Body of pancreas (tissue), 4 donors: ENCODE measurements around the gene HNRNPA2B1. TPM values are rescaled to one million over a fixed set of nuclear protein-coding genes. Genes with fewer than 3 reads are reported as not detected.

Experiments
- ATAC-seq: fragments of 150-250 bp; one replicate; pipeline ENCODE4 v1.9.1; 2016
- DNase-seq, 4 donors: peaks; one replicate each; pipeline ENCODE4 v3.0.0-alpha.2; 2019
- H3K27ac ChIP-seq, 4 donors: fragments of 200-600 bp; sonication (generic); 1 replicate in 3 of 4; 2 replicates in 1 of 4; pipeline versions ENCODE4 v1.5.1 to v1.6.1; 2016 to 2019; ENCODE audit warnings: mild to moderate bottlenecking in 1 of 4, mixed read lengths in 1 of 4, moderate library complexity in 1 of 4
- H3K27me3 ChIP-seq, 2 donors: fragments of 200-600 bp; sonication (generic); one replicate each; pipeline ENCODE4 v1.6.0; 2016; ENCODE audit warnings: mild to moderate bottlenecking in 1 of 2
- H3K36me3 ChIP-seq, 2 donors: fragments of 200-600 bp; sonication (generic); replicated peaks in 1 of 2; 2 replicates each; pipeline ENCODE4 v1.5.1; 2016; ENCODE audit warnings: low read depth in 2 of 2; ENCODE audit not compliant: insufficient read depth in 1 of 2
- H3K4me1 ChIP-seq: fragments of 200-600 bp; sonication (generic); one replicate; pipeline ENCODE4 v1.6.0; 2016
- H3K4me3 ChIP-seq, 2 donors: fragments of 200-600 bp; sonication (generic); 1 replicate in 1 of 2; 2 replicates in 1 of 2; pipeline ENCODE4 v1.5.1; 2016 to 2019
- H3K9me3 ChIP-seq, 3 donors: fragments of 200-600 bp; sonication (generic); 1 replicate in 2 of 3; 2 replicates in 1 of 3; pipeline ENCODE4 v1.5.1; 2016
- CTCF ChIP-seq, 7 experiments: fragments of 450-650 bp in 4 of 7; fragments of 200-600 bp in 3 of 7; sonication (generic) in 3 of 7; IDR thresholded peaks; one replicate each; pipeline ENCODE4 v1.5.1; 2016 to 2019; ENCODE audit warnings: antibody characterized with exemption in 7 of 7
- POLR2A ChIP-seq, 3 donors: fragments of 450-650 bp; IDR thresholded peaks; one replicate each; pipeline ENCODE4 v1.6.1; 2016; ENCODE audit warnings: antibody characterized with exemption in 3 of 3, mild to moderate bottlenecking in 2 of 3
- WGBS, 2 donors: methylation state at CpG; one replicate each; pipeline ENCODE4 v1.1.5; 2017; 5-methylcytosine and 5-hydroxymethylcytosine counted together
- intact Hi-C: fragments of 100-400 bp; cut with DNase I; formaldehyde crosslinking; loops from one replicate; pipeline ENCODE4 v1.15.1; 2023
- total RNA-seq, 2 donors: library from RNA; depleted of rRNA; stranded (reverse); fragments of >200 nt; gene quantifications; one replicate each; pipeline ENCODE4 v1.1.0, GENCODE V29; 2016

HNRNPA2B1 gene
- total RNA-seq, 2 donors from 2014 or later = 158 to 306 TPM

- H3K4me1 ChIP-seq = peaks cover 3% of the 10 kb centered on the region
- no peaks in the 10 kb centered on the region for H3K36me3 ChIP-seq
- intact Hi-C loops = no loop called here
- TF ChIP-seq POLR2A (IDR thresholded peaks at IDR 0.05) = no peak
- no peak for TF ChIP-seq CTCF (IDR thresholded peaks at IDR 0.05)
- 93 to 100% methylated on average over 1 of the region's 1 CpG for WGBS, 2 donors
- H3K27me3 ChIP-seq = no peaks in the 10 kb centered on the region
- DNase-seq (no peak), ATAC-seq (no peak)
- no peaks in the 10 kb centered on the region for H3K9me3 ChIP-seq
- no peak overlapping the region for H3K27ac ChIP-seq
- no peak overlapping the region for H3K4me3 ChIP-seq
Observed at GRCh38 chr7:26172048-26172447, 28.5 kb downstream of the HNRNPA2B1 start.

- ATAC-seq (no peak), DNase-seq (no peak)
- Histone ChIP-seq H3K27ac (no peak overlapping the region), H3K27me3 (no peaks in the 10 kb centered on the region), H3K4me1 (peaks cover 3% of the 10 kb centered on the region), H3K36me3 (no peaks in the 10 kb centered on the region), H3K9me3 (no peaks in the 10 kb centered on the region), H3K4me3 (no peak overlapping the region)
- intact Hi-C loops = no loop called here
- WGBS, 2 donors = 95 to 98% methylated on average over 2 of the region's 2 CpGs
- TF ChIP-seq CTCF (IDR thresholded peaks at IDR 0.05) (no peak), POLR2A (IDR thresholded peaks at IDR 0.05) (no peak)
Observed at GRCh38 chr7:26171601-26172000, 28.9 kb downstream of the HNRNPA2B1 start.

- peak; percentile 33 for ATAC-seq
- WGBS, 2 donors = 100% methylated on average over 1 of the region's 1 CpG
- DNase-seq = no peak
Observed at GRCh38 chr7:26170663-26171062, 29.9 kb downstream of the HNRNPA2B1 start.

GRCh38 chr7:26169271-26169670, 31.3 kb downstream of the HNRNPA2B1 start:
- H3K9me3 ChIP-seq = no peaks in the 10 kb centered on the region
- no peaks in the 10 kb centered on the region for H3K27me3 ChIP-seq
- H3K4me1 ChIP-seq = peaks cover 3% of the 10 kb centered on the region
- no peak for TF ChIP-seq CTCF (IDR thresholded peaks at IDR 0.05)
- TF ChIP-seq POLR2A (IDR thresholded peaks at IDR 0.05) = no peak
- H3K4me3 ChIP-seq = no peak overlapping the region
- no peak for DNase-seq
- intact Hi-C loops = no loop called here
- no peaks in the 10 kb centered on the region for H3K36me3 ChIP-seq
- H3K27ac ChIP-seq = no peak overlapping the region
- no peak for ATAC-seq
- 79 to 85% methylated on average over 3 of the region's 3 CpGs for WGBS, 2 donors

More at GRCh38 chr7:26170663-26171062, 29.9 kb downstream of the HNRNPA2B1 start:
- no peaks in the 10 kb centered on the region for H3K27me3 ChIP-seq
- no peaks in the 10 kb centered on the region for H3K9me3 ChIP-seq
- no peak overlapping the region for H3K27ac ChIP-seq
- no peak for TF ChIP-seq POLR2A (IDR thresholded peaks at IDR 0.05)
- no peak for TF ChIP-seq CTCF (IDR thresholded peaks at IDR 0.05)
- no peak overlapping the region for H3K4me3 ChIP-seq
- peaks cover 3% of the 10 kb centered on the region for H3K4me1 ChIP-seq
- H3K36me3 ChIP-seq = no peaks in the 10 kb centered on the region
- intact Hi-C loops = no loop called here

- Histone ChIP-seq H3K9me3 (no peaks in the 10 kb centered on the region), H3K4me3 (no peak overlapping the region), H3K36me3 (no peaks in the 10 kb centered on the region), H3K4me1 (peaks cover 3% of the 10 kb centered on the region), H3K27ac (no peak overlapping the region), H3K27me3 (no peaks in the 10 kb centered on the region)
- TF ChIP-seq POLR2A (IDR thresholded peaks at IDR 0.05) (no peak), CTCF (IDR thresholded peaks at IDR 0.05) (no peak)
- ATAC-seq (no peak), DNase-seq (no peak)
- intact Hi-C loops = no loop called here
- WGBS, 2 donors = 89 to 91% methylated on average over 6 of the region's 6 CpGs
Observed at GRCh38 chr7:26168458-26169023, 32.0 kb downstream of the HNRNPA2B1 start.
